Stimulated activated CD4-positive, alpha-beta T cell treated with anti-CD3 and anti-CD28 coated beads, Interleukin-1b, Interleukin-23, amount 100 ng/mL, for 24 hours (primary cell): ENCODE results near the gene ITGAX.
"Not testable (repeated sequence)": the region's sequence is repeated elsewhere in the genome, so short reads cannot be mapped to it uniquely, and the experiment has no call there.

Experiments used
- DNase-seq, 4 experiments: peaks; one replicate each; pipeline ENCODE4 v3.0.0-alpha.2; 2020; ENCODE audit warnings: low read depth in 4 of 4, low spot score in 1 of 4

ITGAX gene

DNA sequence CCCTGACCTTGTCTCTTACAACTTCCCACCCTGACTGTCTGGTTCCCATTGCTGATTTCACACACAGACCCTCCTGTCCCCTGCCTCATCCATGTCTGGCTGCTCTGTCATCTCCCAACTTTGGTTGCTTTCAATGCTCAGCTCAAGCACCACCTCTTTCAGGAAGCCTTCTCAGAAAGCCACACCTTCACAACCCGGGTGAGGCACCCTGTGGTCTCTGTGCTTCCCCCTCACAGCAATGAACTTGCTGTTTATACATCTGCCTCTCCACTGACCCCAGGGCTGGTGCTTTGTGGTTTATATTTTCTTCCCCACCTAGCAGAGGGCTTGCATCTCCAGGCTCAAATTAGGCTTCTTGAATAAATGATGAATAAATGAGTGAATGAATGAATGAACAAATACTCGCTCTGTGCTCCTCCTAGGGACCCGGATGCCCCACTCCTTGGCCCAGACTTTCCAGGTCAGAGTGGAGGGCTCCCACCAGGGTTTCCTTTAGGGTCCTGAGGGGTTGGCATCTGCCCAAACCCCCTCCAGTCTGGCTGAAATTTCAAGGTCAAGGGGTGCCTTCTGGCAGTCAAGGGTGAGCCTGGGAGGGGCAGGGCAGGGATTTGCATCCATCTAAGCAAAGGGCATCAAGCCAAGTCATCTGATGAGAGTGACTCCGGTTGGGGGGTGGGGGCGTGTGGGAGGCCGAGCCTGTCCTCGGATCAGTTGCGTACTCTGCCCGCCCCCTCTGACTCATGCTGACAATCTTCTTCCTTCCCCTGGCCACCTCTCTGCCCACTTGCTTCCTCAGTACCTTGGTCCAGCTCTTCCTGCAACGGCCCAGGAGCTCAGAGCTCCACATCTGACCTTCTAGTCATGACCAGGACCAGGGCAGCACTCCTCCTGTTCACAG lies at the start of gene ITGAX:
Gene ITGAX (plus strand): TSS at position 783 of the 898 bp plus-strand sequence. CDS start 79 bp downstream, at position 862.
- DNase-seq: peak in 2 of 4 experiments; percentile 25 to 71

DNA sequence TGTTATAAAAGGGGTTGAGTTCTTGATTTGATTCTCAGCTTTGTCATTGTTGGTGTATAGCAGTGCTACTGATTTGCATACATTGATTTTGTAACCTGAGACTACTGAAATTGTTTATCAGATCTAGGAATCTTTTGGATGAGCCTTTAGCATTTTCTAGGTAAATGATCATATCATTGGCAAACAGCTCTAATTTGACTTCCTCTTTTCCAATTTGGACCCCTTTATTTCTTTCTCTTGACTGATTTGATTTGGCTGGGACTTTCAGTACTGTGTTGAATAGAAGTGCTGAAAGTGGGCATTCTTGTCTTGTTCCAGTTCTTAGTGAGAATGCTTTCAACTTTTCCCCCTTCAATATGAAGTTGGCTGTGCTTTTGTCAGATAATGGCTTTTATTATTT lies 49.8 kb upstream of the ITGAX start:
- DNase-seq: no peak

DNA sequence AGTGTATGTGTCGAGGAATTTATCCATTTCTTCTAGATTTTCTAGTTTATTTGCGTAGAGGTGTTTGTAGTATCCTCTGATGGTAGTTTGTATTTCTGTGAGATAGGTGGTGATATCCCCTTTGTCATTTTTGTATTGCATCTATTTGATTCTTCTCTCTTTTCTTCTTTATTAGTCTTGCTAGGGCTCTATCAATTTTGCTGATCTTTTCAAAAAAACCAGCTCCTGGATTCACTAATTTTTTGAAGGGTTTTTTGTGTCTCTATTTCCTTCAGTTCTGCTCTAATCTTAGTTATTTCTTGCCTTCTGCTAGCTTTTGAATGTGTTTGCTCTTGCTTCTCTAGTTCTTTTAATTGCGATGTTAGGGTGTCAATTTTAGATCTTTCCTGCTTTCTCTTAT lies 46.6 kb upstream of the ITGAX start:
- not testable (repeated sequence) for DNase-seq

DNA sequence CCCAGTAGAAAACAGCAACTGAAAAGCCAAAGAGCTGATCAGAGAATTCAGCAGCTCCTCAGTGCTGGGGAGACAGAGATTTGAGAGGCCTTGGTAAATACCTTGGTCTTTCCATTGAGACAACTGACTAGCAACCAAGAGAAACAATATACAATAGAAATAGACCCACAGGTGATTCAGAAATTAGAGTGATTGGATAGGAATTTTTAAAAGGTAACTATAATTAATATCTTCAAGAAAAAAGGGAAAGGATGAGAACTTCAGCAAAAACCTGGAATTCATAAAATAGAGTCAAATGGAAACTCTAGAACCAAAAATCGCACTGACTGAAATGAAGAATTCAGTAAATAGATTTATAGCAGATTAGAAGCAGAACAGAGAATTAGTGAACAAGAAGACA lies 32.5 kb upstream of the ITGAX start:
- DNase-seq: no peak

DNA sequence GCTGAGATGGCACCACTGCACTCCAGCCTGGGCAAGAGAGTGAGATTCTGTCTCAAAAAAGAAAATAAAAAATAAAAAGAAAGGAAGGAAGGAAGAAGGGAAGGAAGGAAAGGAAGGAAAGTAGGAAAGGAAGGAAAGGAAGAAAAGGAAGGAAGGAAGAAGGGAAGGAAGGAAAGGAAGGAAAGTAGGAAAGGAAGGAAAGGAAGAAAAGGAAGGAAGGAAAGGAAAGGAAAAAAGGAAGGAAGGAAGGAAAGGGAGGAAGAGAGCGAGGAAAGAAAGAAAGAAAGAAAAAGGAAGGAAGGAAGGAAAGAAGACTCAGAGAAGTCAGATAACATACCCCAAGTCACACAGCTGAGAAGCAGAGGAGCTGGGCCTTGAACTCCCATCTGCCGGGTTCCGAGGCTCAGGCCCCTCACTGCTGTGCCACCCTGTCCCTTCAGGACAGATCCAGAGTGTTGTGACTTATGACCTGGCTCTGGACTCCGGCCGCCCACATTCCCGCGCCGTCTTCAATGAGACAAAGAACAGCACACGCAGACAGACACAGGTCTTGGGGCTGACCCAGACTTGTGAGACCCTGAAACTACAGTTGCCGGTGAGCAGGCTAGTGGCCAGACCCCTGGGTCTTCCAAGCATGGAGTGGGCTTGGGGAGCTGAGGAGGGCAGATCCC lies 30.9 kb upstream of the ITGAX start:
- DNase-seq: no peak

DNA sequence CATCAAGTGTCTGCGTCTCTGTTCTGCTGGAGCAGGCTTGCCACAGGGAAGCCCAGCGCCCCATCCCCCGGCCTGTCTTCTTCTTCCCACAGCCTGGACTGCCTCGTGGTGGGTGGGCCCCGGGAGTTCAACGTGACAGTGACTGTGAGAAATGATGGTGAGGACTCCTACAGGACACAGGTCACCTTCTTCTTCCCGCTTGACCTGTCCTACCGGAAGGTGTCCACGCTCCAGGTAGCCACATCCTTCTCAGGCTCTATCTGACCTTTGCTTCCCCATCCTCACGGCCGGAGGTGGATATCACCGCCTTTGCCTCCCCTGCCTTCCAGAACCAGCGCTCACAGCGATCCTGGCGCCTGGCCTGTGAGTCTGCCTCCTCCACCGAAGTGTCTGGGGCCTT lies 29.8 kb upstream of the ITGAX start:
- no peak for DNase-seq

DNA sequence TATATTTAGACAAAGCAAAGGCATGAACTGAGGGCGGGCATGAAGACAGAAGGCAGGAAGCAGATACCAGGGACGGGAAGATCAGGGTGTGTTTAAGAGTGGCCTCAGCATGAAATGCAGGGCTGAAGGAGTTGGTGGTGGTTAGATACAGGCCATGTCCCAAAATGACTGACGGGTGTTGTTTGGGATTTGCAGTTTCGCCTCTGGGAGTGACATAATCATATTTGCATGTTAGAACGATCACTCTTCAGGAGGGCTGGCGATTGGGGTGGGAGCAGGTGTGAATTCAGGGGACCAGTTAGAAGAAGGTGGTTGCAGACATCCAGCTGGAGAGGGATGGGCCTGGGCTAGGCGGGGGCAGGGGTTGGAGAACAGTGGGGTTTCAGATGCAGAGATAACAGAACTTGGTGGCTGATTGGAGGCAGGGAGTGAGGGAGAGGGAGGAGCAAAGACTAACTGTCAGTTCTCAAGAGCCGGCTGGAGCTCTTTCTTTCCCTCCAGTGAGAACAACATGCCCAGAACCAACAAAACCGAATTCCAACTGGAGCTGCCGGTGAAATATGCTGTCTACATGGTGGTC lies 27.2 kb upstream of the ITGAX start:
- DNase-seq: no peak

DNA sequence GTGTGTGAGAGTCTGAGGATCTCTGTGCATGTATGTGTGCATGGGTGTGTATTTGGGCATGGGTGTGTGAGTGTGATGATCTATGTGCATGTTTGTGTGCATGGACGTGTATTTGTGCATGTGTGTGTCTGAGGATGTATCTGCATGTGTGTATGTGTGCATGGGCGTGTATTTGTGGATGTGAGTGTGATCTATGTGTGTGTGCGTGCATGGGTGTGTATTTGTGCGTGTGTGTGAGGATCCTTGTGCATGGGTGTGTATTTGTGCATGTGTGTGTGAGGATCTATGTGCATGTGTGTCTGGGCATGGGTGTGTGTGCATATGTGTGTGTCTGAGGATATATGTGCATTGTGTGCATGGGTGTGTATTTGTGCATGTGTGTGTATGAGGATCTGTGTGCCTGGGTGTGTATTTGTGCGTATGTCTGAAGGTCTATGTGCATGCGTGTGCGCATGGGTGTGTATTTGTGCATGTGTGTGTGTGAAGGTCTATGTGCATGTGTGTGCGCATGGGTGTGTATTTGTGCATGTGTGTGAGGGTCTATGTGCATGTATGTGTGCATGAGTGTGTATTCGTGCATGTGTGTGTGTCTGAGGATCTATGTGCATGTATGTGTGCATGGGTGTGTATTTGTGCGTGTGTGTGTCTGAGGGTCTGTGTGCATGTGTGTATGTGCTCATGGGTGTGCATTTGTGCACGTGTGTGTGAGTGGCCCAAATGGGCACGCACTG lies 26.5 kb upstream of the ITGAX start:
- DNase-seq: no peak

DNA sequence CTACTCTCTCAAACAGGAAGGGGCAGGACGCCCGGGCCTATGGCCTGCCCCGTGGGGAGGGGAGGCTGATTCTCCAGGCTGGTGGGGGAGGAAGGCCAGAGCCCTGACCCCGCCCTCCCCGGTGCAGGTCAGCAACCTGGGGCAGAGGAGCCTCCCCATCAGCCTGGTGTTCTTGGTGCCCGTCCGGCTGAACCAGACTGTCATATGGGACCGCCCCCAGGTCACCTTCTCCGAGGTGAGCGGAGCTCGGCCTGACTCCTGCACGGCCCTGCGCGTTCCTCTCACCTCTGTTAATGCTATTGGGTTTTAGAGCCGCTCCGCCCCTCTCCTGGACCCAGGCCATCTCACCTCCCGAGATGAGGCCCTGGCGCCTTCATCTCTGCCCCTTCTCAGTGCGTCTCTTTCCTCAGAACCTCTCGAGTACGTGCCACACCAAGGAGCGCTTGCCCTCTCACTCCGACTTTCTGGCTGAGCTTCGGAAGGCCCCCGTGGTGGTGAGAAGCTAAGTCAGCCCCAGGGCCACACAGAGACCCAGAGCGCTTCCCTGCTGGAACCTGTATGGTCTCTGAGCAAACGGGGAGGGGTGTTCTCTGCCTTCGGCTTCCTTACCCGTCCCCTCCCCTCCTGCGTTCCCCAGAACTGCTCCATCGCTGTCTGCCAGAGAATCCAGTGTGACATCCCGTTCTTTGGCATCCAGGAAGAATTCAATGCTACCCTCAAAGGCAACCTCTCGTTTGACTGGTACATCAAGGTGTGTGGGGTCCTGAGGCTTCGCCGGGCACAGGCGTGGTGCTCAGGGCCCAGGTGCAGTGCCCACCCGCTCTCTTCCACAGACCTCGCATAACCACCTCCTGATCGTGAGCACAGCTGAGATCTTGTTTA lies 25.1 kb upstream of the ITGAX start:
- DNase-seq: no peak

DNA sequence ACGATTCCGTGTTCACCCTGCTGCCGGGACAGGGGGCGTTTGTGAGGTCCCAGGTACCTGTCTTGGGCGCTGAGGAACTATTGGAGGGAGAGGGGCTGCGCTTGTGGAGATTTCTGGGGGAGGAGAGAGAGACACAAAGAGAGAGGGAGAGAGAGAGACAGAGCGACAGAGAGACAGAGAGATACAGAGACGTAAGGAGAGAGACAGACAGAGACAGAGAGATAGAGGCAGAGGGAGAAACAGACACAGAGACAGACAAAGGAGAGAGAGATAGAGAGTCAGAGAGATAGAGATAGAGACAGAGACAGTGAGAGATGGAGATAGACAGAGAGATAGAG lies 24.5 kb upstream of the ITGAX start:
- no peak for DNase-seq

DNA sequence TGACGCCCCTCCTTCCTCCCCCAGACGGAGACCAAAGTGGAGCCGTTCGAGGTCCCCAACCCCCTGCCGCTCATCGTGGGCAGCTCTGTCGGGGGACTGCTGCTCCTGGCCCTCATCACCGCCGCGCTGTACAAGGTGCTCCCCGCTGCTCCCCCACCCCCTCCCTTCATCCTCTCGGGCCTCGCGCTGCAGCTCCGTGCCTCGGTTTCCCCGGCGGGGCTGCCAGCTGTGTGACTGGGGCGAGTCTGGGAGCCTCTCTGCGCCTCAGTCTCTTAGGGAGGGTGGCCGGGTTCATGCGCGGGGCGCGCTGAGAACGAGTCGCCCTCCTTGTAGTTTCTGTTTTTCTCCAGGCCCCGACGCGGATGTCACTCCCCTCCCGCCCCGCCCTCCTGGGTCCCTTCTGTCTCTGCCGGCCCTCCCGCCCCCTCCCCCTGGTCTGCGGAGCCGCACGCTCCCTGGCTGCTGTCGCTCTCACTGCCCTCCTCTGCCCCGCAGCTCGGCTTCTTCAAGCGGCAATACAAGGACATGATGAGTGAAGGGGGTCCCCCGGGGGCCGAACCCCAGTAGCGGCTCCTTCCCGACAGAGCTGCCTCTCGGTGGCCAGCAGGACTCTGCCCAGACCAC lies 23.7 kb upstream of the ITGAX start:
- DNase-seq: peak in 1 of 4 experiments; percentile 12

DNA sequence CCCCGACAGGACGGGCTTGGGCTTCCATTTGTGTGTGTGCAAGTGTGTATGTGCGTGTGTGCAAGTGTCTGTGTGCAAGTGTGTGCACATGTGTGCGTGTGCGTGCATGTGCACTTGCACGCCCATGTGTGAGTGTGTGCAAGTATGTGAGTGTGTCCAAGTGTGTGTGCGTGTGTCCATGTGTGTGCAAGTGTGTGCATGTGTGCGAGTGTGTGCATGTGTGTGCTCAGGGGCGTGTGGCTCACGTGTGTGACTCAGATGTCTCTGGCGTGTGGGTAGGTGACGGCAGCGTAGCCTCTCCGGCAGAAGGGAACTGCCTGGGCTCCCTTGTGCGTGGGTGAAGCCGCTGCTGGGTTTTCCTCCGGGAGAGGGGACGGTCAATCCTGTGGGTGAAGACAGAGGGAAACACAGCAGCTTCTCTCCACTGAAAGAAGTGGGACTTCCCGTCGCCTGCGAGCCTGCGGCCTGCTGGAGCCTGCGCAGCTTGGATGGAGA lies 23.1 kb upstream of the ITGAX start:
- no peak for DNase-seq

DNA sequence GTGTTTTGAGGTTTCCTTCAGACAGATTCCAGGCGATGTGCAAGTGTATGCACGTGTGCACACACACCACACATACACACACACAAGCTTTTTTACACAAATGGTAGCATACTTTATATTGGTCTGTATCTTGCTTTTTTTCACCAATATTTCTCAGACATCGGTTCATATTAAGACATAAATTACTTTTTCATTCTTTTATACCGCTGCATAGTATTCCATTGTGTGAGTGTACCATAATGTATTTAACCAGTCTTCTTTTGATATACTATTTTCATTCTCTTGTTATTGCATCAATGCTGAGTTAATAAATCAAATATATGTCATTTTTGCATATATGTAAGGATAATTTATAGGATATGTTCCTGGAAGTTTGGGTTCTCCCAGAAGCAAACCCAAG lies 22.4 kb upstream of the ITGAX start:
- no peak for DNase-seq

DNA sequence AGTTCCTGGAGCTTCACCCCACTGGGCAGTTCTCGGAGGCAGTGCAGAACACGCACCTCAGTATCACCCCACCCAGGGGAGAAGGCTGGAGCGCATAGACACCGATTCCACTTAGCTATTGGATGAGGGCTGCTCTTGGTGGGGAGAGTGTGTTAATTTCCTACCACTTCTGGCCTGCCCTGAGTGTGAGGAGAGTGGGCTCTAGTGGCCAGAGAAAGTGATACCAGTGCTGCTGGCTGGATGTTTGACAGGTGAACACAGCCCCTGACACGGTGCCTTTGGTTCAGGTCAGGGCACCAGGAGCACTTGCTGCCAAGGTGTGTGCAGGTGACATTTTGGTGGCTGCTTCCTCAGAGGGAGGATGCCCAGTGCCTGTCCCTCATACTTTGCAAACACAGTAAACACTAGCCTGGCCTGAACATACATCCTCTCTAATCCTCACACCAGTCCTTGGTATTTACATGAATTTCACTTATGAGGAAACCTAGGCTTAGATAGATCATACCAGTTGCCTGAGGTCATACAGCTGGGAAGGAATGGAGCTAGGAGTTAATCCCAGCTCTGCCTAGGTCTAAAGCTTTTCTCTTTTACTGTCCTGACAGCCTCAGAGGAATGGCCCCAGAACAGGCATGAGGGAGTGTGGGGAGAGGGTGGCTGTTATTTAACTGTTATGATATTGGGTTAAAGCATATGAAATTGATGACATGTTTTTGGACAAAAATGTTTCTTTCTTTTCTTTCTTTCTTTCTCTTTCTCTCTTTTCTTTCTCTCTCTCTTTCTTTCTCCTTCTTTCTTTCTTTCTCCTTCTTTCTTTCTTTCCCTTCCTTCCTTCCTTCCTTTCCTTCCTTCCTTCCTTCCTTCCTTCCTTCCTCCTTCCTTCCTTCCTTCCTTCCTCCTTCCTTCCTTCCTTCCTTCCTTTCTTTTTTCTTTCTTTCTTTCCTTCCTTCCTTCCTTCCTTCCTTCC lies 21.0 kb upstream of the ITGAX start:
- DNase-seq: no peak

DNA sequence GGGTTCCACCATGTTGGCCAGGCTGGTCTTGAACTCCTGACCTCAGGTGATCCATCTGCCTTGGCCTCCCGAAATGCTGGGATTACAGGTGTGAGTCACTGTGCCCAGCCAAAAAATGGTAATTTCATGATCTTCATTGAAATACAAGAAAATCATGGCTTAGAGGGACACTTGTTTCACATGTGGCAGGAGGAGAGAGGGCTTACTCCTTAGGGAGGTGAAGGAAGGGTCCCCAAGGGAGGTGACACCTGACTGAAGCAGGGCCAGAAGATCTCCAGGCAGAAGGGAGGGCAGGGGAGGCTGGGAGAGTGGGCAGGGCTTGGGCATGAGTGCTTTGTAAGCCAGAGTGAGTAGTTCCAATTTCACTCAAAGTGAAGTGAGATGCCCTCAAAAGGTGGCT lies 20.0 kb upstream of the ITGAX start:
- no peak for DNase-seq

DNA sequence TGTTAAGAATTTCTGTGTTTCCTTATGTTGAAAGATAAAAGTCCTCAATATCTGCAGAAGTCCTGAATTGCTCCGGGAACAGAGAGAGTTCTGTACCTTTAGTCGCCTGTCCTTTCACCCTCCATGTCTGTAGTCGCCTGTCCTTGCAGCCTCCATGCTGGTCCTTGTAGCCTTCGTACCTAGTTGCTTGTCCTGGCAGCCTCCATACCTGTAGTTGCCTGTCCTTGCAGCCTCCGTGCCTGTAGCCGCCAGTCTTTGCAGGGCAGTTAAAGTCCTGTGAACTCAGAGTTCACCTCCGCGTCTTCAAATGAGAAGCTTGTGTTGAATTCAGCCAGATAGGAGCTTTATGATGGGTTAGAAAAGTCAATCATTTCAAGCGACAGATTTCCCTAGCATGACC lies 19.5 kb upstream of the ITGAX start:
- DNase-seq: no peak

DNA sequence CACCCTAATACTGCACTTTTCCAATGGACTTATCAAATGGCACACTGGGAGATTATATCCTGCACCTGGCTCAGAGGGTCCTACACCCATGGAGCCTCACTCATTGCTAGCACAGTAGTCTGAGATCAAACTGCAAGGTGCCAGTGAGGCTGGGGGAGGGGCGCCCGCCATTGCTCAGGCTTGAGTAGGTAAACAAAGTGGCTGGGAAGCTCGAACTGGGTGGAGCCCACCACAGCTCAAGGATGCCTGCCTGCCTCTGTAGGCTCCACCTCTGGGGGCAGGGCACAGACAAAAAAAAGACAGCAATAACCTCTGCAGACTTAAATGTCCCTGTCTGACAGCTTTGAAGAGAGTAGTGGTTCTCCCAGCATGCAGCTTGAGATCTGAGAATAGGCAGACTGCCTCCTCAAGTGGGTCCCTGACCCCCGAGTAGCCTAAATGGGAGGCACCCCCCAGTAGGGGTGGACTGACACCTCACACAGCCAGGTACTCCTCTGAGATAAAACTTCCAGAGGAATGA lies 16.8 kb upstream of the ITGAX start:
- not testable (repeated sequence) for DNase-seq

DNA sequence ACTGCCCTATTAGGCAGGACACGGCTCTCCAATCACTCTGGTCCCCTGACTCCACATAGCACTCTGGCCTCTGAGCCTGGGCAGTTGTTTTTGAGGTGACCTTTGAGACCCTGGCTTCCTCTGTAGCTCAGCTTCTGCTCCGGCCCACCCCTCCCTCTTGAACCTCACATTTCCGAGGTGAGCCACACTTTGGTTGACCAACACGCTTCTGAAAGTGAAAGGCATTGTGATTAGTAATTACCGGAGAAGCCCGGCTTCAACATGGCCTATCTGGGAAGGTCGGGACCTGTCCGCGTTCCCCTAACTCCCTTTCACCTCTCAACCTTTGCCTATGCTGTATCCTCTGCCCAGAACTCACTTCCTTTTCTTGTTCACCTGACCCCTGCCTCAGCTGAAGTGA lies 10.3 kb upstream of the ITGAX start:
- no peak for DNase-seq

DNA sequence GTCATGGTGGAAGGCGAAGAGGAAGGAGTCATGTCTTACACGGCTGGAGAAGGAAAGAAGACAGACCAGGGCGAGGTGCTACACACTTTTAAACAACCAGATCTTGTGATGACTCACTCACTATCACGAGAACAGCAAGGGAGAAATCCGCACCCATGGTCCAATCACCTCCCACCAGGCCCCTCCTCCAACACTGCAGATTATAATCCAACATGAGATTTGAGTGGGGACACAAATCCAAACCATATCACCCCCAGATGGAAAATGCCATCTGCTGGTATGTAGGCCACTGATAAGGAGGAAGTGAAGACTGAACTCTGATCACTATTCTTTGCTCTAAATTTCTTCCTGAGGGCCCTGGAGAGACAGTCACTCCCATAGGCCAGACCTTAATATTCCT lies 7.5 kb upstream of the ITGAX start:
- no peak for DNase-seq
